Pericardium fibroblast (primary cell): ENCODE results near the gene TLR5. TPM values are rescaled to one million over a fixed set of nuclear protein-coding genes. Genes with fewer than 3 reads are reported as not detected.

ENCODE experiments used
- total RNA-seq: library from RNA; depleted of rRNA; stranded (reverse); fragments of >200 nt; gene quantifications from 2 replicates; pipeline ENCODE4 v1.2.3, GENCODE V29; 2015

The TLR5 gene, protein sequence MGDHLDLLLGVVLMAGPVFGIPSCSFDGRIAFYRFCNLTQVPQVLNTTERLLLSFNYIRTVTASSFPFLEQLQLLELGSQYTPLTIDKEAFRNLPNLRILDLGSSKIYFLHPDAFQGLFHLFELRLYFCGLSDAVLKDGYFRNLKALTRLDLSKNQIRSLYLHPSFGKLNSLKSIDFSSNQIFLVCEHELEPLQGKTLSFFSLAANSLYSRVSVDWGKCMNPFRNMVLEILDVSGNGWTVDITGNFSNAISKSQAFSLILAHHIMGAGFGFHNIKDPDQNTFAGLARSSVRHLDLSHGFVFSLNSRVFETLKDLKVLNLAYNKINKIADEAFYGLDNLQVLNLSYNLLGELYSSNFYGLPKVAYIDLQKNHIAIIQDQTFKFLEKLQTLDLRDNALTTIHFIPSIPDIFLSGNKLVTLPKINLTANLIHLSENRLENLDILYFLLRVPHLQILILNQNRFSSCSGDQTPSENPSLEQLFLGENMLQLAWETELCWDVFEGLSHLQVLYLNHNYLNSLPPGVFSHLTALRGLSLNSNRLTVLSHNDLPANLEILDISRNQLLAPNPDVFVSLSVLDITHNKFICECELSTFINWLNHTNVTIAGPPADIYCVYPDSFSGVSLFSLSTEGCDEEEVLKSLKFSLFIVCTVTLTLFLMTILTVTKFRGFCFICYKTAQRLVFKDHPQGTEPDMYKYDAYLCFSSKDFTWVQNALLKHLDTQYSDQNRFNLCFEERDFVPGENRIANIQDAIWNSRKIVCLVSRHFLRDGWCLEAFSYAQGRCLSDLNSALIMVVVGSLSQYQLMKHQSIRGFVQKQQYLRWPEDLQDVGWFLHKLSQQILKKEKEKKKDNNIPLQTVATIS
- total RNA-seq: 0.17 and 0.70 TPM in 2 replicates

GRCh38 chr1:223142795-223143536, at the start of gene TLR5:
Gene TLR5, minus strand, starts transcription at chr1:223143248. Its CDS starts 30,217 bp downstream, at chr1:223113031.

Other genes starting within 250 kb of the TLR5 start
- 0.47 TPM in 1 of 2 replicates, not detected in the other for gene SUSD4, start 220.9 kb upstream of the TLR5 start, total RNA-seq